Activated naive CD8-positive, alpha-beta T cell treated with anti-CD3 and anti-CD28 coated beads, Interleukin-2, amount 50 U/mL, for 24 hours (primary cell): ENCODE data around the gene GRM5.
"Not testable (repeated sequence)": the region's sequence is repeated elsewhere in the genome, so short reads cannot be mapped to it uniquely, and the experiment has no call there.

Source experiments
- ATAC-seq: fragments of 150-1000 bp; cut with Tn5 transposase; one replicate; pipeline ENCODE4 v1.10.0; 2021
- DNase-seq: peaks from one replicate; pipeline ENCODE4 v3.0.0; 2021
- H3K27ac Mint-ChIP-seq: one replicate; pipeline ENCODE4 v1.8.0; 2021; ENCODE audit warnings: mild to moderate bottlenecking, mixed read lengths
- H3K27me3 Mint-ChIP-seq: one replicate; pipeline ENCODE4 v1.8.0; 2021; ENCODE audit warnings: mixed read lengths
- H3K36me3 Mint-ChIP-seq: one replicate; pipeline ENCODE4 v1.8.0; 2021; ENCODE audit warnings: low read depth, mixed read lengths
- H3K4me1 Mint-ChIP-seq: one replicate; pipeline ENCODE4 v1.8.0; 2021; ENCODE audit warnings: mixed read lengths
- H3K4me3 Mint-ChIP-seq: one replicate; pipeline ENCODE4 v1.8.0; 2021; ENCODE audit warnings: mild to moderate bottlenecking, moderate library complexity, mixed read lengths
- H3K9me3 Mint-ChIP-seq: one replicate; pipeline ENCODE4 v1.8.0; 2021; ENCODE audit warnings: mixed read lengths

Gene GRM5

DNA sequence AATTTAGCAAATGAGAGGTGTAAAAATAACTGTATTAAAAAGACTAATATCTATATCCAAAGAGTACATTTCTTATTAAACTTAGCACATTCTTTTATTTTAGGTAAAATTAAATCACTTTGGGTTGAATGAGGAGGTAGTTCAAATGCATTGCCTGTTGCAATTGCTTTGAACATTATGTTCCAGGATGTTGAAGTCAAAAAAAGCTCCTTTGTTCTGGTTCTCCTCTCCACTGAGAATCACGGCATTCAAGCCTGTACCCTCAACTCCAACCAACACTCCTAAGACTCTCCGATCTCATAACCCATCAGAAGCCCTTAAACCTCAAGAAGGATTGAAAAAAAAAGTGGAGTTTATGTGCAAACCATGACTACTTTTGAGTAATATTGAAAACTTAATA is 230.1 kb downstream of the GRM5 start:
- not testable (repeated sequence) for H3K27me3 Mint-ChIP-seq, DNase-seq, H3K36me3 Mint-ChIP-seq, H3K4me3 Mint-ChIP-seq, ATAC-seq, H3K9me3 Mint-ChIP-seq, H3K27ac Mint-ChIP-seq
- peaks cover 11% of the 10 kb centered on the region for H3K4me1 Mint-ChIP-seq

DNA sequence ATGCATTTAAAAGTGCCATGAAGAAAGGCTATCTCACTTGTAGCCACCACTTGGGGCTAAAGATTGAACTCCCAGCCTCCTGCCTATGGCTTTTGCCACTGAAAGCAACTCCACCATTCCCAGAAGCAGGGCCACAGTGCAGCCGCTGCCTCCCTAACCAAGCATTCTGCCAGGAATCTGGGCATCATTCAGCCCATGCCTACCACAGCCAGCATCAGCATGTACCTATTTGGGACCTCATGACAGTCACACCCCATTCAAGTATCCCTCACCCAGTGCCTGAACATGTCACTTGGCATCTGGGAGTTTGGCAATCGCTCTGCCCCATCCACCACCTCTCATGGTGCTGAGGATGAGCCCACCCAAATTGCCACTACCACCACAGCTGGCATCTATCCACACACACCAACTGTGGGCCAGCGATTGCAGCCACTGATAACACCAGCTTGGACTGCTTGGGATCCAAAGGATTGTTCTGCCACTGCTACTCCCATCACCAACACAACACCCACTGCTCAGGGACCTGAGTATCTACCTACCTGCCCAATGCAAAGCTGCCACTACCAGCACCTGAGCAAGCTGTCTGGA is 234.4 kb downstream of the GRM5 start:
- Mint-ChIP-seq H3K27ac (no peak overlapping the region), H3K4me1 (peaks cover 8% of the 10 kb centered on the region), H3K9me3 (no peaks in the 10 kb centered on the region), H3K36me3 (no peaks in the 10 kb centered on the region), H3K27me3 (no peaks in the 10 kb centered on the region), H3K4me3 (no peak overlapping the region)
- ATAC-seq (no peak), DNase-seq (no peak)

DNA sequence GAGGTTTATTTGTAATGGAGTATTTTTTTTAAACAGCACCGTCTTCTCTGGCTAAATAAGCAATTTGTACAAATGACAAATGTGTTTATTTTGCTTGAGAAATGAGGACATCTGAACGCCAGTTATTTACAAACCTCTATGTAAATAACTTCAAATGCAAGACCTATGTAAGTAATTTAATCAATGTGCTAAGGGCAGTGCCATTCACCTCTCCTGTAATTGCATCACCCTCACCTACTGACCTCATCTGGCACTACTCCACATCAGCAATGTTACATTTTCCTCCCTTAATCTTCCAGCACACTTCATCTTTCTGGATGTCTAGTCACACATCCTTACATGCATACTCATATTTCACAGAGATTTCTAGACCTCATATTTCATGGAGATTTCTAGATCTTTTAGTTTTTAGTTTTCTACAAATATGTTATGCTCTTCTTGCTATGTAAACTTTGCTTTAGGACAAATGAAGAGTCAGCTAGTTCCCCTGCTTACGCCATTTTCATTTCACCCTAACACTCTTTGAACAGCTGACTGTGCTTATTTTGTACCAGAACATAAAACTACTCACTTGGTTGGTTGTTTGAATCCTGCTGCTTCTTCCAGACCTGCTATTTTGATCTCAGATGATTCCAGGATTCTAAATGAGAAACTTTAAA is 238.6 kb downstream of the GRM5 start:
- H3K4me3 Mint-ChIP-seq: no peak overlapping the region
- no peaks in the 10 kb centered on the region for H3K27me3 Mint-ChIP-seq
- H3K9me3 Mint-ChIP-seq: no peaks in the 10 kb centered on the region

DNA sequence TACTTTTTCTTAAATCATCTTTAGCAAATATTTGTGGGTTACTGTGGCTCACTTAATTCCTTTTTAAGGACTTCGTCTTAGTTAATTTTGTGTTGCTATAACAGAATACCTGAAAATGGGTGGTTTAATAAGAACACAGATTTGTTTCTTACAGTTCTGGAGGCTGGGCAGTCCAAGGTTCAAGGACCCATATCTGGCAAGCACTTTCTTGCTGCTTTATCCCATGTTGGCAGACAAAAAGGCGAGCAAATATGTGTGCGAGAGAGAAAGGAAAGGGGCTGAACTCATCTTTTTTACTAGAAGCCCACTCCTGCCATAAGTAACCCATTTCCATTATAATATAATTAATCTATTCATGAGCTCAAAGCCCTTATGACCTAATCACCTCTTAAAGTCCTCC is 246.2 kb downstream of the GRM5 start:
- Mint-ChIP-seq H3K27me3 (no peaks in the 10 kb centered on the region), H3K4me3 (no peak overlapping the region), H3K36me3 (no peaks in the 10 kb centered on the region), H3K9me3 (peaks cover 4% of the 10 kb centered on the region), H3K27ac (no peak overlapping the region), H3K4me1 (no peaks in the 10 kb centered on the region)
- DNase-seq (no peak), ATAC-seq (no peak)

More for the DNA sequence above, 238.6 kb downstream of the GRM5 start:
- no peak for DNase-seq
- Mint-ChIP-seq H3K4me1 (no peaks in the 10 kb centered on the region), H3K36me3 (no peaks in the 10 kb centered on the region), H3K27ac (no peak overlapping the region)
- ATAC-seq: no peak

DNA sequence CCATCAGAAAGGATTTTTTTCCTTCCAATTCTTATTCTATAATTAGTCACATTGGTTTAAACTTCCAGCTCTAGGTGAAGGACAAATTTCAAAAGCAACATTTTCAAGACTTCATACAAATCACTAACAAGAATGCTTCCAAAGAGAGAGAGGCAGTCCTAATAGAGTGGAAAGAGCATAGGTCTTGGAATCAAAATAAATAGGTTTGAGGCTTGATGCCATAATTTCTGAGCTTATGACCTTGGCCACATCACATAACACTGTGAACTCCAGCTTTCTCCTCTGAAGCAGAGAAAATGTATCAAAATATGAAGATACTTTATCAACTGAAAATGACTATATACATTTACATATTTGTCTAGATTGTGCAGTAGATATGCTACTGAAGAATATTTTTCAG is 246.8 kb downstream of the GRM5 start:
- ATAC-seq: no peak
- H3K9me3 Mint-ChIP-seq: peaks cover 4% of the 10 kb centered on the region
- no peak for DNase-seq
- no peaks in the 10 kb centered on the region for H3K4me1 Mint-ChIP-seq
- H3K4me3 Mint-ChIP-seq: no peak overlapping the region
- no peaks in the 10 kb centered on the region for H3K27me3 Mint-ChIP-seq
- H3K36me3 Mint-ChIP-seq: no peaks in the 10 kb centered on the region
- H3K27ac Mint-ChIP-seq: no peak overlapping the region

DNA sequence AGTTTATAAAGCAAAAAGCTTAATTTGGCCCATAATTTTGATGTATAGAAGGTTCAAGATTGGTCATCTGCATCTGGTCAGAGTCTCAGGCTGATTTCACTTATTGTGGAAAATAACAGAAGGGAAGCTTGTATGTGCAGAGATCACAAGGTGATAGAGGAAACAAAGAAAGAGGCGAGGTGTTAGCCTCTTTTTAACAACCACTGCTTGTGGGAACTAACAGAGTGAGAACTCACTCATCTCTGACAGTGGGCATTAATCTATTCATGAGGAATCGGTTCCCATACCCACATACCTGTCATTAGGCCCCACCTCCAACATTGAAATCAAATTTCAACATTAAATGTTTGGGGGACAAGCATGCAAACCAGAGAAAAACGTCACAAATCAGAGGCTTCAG is 250.3 kb downstream of the GRM5 start:
- no peaks in the 10 kb centered on the region for H3K27me3 Mint-ChIP-seq
- peaks cover 4% of the 10 kb centered on the region for H3K9me3 Mint-ChIP-seq
- H3K36me3 Mint-ChIP-seq: no peaks in the 10 kb centered on the region

DNA sequence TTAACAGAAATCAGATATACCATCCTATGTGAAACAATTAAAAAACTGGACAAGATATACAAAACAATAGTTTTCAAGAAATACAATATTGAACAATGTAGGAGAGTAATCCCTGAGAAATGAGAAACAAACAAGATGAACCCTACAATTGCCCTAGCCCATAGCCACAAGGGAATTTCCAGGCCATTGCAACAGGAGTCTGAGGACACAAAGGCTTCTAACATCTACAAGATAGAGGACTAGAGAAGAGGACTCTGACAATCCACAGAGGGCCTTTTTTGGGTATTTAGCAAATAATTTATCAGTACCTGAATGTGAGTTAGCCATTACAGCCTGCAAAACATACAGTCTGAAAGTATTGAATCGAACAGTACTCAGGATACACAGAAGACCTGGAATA is 251.7 kb downstream of the GRM5 start:
- no peak for DNase-seq
- Mint-ChIP-seq H3K36me3 (no peaks in the 10 kb centered on the region), H3K9me3 (peaks cover 4% of the 10 kb centered on the region), H3K4me1 (no peaks in the 10 kb centered on the region), H3K27ac (no peak overlapping the region), H3K4me3 (no peak overlapping the region), H3K27me3 (no peaks in the 10 kb centered on the region)
- no peak for ATAC-seq

More for the DNA sequence above, 250.3 kb downstream of the GRM5 start:
- no peaks in the 10 kb centered on the region for H3K4me1 Mint-ChIP-seq
- DNase-seq (no peak), ATAC-seq (no peak)
- H3K27ac Mint-ChIP-seq: no peak overlapping the region
- H3K4me3 Mint-ChIP-seq: no peak overlapping the region

DNA sequence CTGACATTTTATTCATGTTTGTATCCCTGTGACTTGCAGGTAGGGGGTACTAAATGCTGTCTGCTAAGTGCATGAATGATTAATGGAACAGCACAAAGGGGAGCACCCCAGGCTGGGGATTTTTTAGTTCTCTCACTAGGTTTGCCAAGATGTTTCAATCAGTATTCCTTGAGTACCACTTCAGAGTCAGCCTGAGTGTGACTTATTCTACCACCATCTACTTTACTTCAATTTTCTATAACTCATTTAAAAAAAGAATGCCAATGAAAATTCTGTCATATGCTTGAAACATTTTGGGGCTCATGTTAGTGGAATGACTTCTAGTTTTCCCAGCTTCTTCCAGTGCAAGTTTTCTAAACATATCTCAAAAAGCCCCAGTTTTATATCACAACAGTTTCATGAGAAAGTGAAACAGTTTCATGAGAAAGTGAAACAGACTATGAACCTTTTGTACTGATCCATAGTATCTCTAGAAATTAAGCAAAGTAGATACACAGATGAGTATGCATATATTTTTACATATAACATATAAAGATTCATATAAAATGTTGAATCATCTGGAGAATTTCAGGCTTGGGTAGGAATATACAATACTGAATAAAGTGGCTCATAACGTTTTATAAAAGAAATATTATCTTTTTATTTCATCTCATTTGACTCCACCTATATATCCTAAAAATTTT is 252.4 kb downstream of the GRM5 start:
- Mint-ChIP-seq H3K4me3 (no peak overlapping the region), H3K27me3 (no peaks in the 10 kb centered on the region), H3K27ac (no peak overlapping the region)

DNA sequence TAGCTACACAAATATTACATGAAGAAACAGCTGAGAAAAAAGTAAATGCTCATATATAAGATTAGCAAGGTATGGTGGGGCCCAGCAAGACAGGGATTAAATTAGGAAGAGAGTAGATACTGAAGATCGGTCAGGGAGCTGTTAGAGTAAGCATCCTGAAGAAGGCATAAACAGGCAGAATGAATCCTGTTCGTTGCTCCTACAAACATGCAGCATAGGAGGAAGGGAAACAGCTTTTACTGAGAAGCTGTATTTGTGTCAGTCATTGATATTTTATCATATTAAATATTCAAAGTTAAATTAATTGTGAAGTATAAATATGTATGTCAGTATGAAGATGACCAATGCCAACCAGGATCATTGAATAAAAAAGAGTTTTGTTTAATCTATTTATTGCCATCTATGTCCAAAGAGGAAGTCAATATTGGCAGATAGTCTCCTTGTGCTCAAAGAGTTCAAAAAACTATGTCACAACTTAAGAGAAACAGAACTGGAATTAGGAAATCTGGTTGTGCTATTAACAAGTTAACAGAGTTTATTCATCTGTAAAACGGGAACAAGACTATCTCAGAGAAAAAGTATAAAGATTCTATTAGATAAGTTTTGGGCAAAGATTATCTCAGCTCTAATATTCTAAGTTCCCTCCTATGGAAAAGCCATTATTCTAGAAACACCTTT is 255.2 kb downstream of the GRM5 start:
- no peaks in the 10 kb centered on the region for H3K27me3 Mint-ChIP-seq
- H3K36me3 Mint-ChIP-seq: no peaks in the 10 kb centered on the region
- no peak for ATAC-seq
- no peak overlapping the region for H3K27ac Mint-ChIP-seq
- DNase-seq: no peak
- peaks cover 3% of the 10 kb centered on the region for H3K9me3 Mint-ChIP-seq
- H3K4me1 Mint-ChIP-seq: no peaks in the 10 kb centered on the region
- no peak overlapping the region for H3K4me3 Mint-ChIP-seq

More for the DNA sequence above, 252.4 kb downstream of the GRM5 start:
- peaks cover 4% of the 10 kb centered on the region for H3K9me3 Mint-ChIP-seq
- DNase-seq (no peak), ATAC-seq (peak; percentile 46)
- no peaks in the 10 kb centered on the region for H3K36me3 Mint-ChIP-seq
- H3K4me1 Mint-ChIP-seq: no peaks in the 10 kb centered on the region

DNA sequence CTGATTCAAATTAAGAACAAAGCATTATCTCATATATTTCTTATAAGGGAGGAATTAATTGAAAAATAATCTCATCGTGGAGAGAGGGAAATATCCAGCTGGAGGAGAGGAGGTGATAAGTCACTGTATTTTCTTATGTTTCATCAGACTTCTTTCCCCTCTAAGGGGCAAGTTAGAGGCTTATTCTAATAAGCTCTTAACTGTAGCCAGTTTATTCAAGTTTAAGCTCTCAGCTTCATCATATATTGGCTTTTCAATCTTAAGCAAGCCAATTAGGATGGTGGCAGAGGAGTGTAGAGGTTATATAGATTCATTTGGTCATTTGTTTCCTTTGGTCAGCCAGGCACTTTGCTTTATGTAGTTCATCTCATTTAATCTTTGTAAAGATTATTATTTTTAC is 256.7 kb downstream of the GRM5 start:
- Mint-ChIP-seq H3K4me1 (no peaks in the 10 kb centered on the region), H3K27me3 (no peaks in the 10 kb centered on the region), H3K9me3 (no peaks in the 10 kb centered on the region), H3K4me3 (no peak overlapping the region), H3K27ac (no peak overlapping the region), H3K36me3 (no peaks in the 10 kb centered on the region)
- no peak for ATAC-seq
- no peak for DNase-seq

DNA sequence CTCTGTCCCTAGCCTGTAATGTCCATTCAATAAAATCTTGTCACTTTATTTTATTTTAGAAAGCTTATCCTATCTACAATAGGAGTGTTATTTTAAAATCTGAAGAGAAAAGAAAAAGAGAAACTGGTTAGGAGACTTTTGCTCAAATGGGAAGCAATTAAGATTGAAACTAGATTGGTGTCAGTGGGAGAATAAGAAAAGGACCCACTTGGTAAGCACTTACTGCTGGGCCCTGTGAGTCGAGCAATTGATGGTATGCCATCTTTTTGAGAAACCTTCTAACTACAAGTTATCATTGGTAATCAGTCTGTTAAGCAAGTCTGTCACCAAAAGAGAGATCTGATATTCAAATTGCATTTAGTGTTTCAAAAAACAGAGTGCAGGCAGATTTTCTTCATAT is 258.4 kb downstream of the GRM5 start:
- H3K4me3 Mint-ChIP-seq: no peak overlapping the region

DNA sequence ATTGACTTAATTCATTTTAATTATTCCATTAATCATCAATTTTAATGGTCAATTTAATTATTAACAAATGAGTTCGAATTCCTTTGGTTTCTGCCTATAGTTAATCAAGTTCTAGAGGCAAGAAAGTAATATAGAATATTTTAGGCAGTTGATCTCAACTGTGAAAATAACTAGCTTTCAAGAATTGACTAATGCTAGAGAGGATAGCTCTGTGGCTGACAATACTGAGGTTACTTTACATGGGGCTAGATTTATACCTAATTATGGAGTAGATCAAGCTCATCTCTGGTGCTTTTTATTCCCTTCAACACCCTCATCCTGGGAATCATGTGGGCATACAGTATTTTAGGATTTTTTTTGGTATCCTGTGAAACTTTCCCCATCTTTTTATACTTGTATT is 259.4 kb downstream of the GRM5 start:
- Mint-ChIP-seq H3K27ac (no peak overlapping the region), H3K4me3 (no peak overlapping the region), H3K9me3 (no peaks in the 10 kb centered on the region), H3K27me3 (no peaks in the 10 kb centered on the region), H3K36me3 (no peaks in the 10 kb centered on the region), H3K4me1 (peaks cover 7% of the 10 kb centered on the region)
- ATAC-seq (no peak), DNase-seq (no peak)

More for the DNA sequence above, 258.4 kb downstream of the GRM5 start:
- Mint-ChIP-seq H3K4me1 (no peaks in the 10 kb centered on the region), H3K36me3 (no peaks in the 10 kb centered on the region), H3K27me3 (no peaks in the 10 kb centered on the region), H3K27ac (no peak overlapping the region), H3K9me3 (no peaks in the 10 kb centered on the region)
- DNase-seq (no peak), ATAC-seq (no peak)

DNA sequence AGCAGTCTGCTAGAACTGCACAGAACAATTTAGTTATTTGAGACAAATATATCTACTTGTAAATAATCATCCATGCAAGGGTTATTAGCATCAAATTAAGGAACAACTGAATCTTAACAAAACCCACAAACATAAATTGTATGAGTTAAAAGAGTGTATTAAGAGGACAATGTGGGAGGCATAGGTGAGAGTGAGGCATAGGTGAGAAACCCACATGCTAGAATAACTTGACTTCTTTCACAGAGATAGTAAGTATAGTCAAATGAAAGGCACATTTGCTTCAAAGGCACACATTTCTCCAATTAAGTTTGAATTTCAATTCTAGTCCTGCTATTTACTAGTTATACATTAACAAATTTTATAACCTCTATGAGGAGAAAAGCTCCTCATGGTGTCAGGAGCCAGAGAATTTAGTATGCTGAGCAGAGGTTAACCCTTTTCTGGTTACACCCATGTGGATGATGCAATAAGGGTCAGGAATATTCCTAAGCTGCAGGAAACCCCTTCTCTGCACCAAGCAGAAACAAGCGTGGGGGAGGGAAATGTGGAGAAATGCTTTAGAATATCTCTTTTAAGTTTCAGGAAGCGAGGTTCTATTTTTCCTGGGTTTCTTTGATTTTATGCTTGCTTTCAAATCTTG is 264.2 kb downstream of the GRM5 start:
- Mint-ChIP-seq H3K36me3 (no peaks in the 10 kb centered on the region), H3K4me1 (peaks cover 8% of the 10 kb centered on the region), H3K4me3 (no peak overlapping the region), H3K27me3 (no peaks in the 10 kb centered on the region), H3K9me3 (no peaks in the 10 kb centered on the region), H3K27ac (no peak overlapping the region)
- DNase-seq (no peak), ATAC-seq (no peak)

DNA sequence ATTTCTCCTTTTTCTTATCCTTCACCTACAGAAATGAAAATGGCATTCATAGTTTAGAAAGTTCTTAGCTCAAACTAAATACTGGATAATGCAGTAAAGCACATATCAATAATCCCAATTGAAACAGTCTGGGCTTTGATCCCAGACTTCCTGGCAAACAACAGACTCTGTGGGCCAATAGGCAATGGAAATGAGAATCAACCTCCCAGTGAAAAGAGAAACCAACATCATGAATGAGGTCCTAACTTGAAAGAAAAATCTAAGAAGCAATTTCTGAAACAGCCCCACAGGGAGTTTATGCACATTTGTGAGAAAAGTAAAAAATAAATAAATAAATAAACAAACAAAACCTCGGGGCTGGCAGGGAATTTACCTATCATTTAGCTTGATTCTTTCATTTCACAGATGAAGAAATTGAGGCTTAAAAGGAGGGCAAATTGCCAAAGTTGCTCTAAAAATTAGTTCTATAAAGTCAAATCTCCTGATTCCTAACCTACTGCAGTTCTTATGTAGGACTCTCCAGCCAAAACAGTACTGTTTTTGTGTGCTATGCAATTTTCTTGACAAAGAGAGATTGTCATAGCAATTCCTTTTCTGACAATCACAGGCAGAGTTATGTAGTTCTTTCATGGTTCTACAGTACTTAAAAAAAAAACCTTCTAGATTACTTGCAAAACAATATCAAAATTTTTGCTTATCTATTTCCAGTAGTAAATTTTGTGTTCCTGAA is 265.8 kb downstream of the GRM5 start:
- ATAC-seq (no peak), DNase-seq (no peak)
- Mint-ChIP-seq H3K4me3 (no peak overlapping the region), H3K27ac (no peak overlapping the region), H3K4me1 (peaks cover 8% of the 10 kb centered on the region), H3K27me3 (no peaks in the 10 kb centered on the region), H3K36me3 (no peaks in the 10 kb centered on the region), H3K9me3 (no peaks in the 10 kb centered on the region)
